HG02623 (cell line): ENCODE results near the gene FAM53C.
A peak's percentile ranks its signal among the peaks of the same experiment; 100 is the strongest.

Source experiments
- ATAC-seq: cut with Tn5 transposase; IDR thresholded peaks from one replicate; pipeline ENCODE4 v1.9.1; 2021; ENCODE audit warnings: moderate library complexity; ENCODE audit not compliant: unreplicated experiment

Gene FAM53C

GRCh38 chr5:138350563-138350890 lies 12.5 kb downstream of the FAM53C start:
- no peak for ATAC-seq

GRCh38 chr5:138351056-138351455 lies 13.0 kb downstream of the FAM53C start:
- no peak for ATAC-seq

- no peak for ATAC-seq
Observed at GRCh38 chr5:138351517-138351916, 13.5 kb downstream of the FAM53C start.

- peak; percentile 60 for ATAC-seq
Observed at GRCh38 chr5:138352071-138352721, 14.1 kb downstream of the FAM53C start, which contains the start of gene KDM3B. KDM3B (plus strand) TSS chr5:138352685; CDS start chr5:138352796, 111 bp downstream.

GRCh38 chr5:138352722-138353559 lies 14.9 kb downstream of the FAM53C start:
- ATAC-seq: peak; percentile 34

GRCh38 chr5:138353560-138354080 lies 15.6 kb downstream of the FAM53C start:
- ATAC-seq: no peak

GRCh38 chr5:138354387-138354786 lies 16.3 kb downstream of the FAM53C start:
- no peak for ATAC-seq

GRCh38 chr5:138354926-138355378 lies 16.9 kb downstream of the FAM53C start:
- ATAC-seq: peak; percentile 38

GRCh38 chr5:138359621-138360020 lies 21.6 kb downstream of the FAM53C start:
- ATAC-seq: no peak

- ATAC-seq: no peak
Observed at GRCh38 chr5:138360941-138361452, 22.9 kb downstream of the FAM53C start.

- no peak for ATAC-seq
Observed at GRCh38 chr5:138364576-138364975, 26.5 kb downstream of the FAM53C start.

GRCh38 chr5:138366632-138367382 lies 28.7 kb downstream of the FAM53C start:
- ATAC-seq: no peak

GRCh38 chr5:138369261-138369660 lies 31.2 kb downstream of the FAM53C start:
- ATAC-seq: no peak

- no peak for ATAC-seq
Observed at GRCh38 chr5:138369706-138370105, 31.6 kb downstream of the FAM53C start.

GRCh38 chr5:138370537-138370936 lies 32.5 kb downstream of the FAM53C start:
- no peak for ATAC-seq

- no peak for ATAC-seq
Observed at GRCh38 chr5:138371454-138371853, 33.4 kb downstream of the FAM53C start.

- peak; percentile 80 for ATAC-seq
Observed at GRCh38 chr5:138372225-138372624, 34.2 kb downstream of the FAM53C start.

- ATAC-seq: no peak
Observed at GRCh38 chr5:138372653-138373052, 34.6 kb downstream of the FAM53C start.

GRCh38 chr5:138382347-138382746 lies 44.3 kb downstream of the FAM53C start:
- ATAC-seq: no peak

- no peak for ATAC-seq
Observed at GRCh38 chr5:138385660-138386059, 47.6 kb downstream of the FAM53C start.

- ATAC-seq: no peak
Observed at GRCh38 chr5:138386290-138386689, 48.2 kb downstream of the FAM53C start.
